ENCODE measurements around the gene TBX6.

Gene TBX6

DNA sequence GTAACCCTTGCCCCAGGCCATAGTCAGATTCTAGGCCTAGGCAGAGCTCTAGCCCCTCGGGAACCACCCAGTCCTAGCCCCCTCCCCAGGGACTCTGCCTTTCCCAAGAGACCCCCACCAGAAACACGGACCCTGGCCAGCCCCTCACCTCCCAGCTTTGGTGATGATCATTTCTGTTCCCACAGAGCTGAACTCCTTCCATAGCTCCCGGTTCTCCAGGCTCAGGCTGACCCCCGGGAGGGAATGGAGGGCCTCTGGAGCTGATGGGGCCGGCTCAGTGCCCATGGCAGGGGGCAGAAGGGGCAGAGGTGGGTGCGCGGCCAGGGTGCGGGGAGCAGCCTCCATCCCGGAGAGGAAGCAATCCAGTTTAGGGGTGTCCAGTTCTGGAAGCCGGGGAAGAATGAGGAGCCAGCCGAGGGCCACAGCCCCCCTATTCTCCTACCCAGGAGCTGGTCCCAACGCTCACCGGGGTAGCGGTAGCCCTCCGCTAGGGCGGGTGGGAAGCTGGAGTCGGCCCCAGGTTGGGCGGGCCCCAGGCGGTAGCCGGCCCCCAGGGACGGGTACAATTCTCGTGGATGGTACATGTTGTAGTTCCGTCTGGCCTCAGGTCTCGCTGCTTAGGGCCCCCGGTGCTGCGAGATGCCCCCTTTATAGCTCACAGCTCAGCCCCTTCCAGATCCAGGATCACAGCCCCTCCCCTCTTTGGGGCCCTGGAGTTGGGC lies 953 bp downstream of the TBX6 start:
- DNase-seq (ENCODE audit: low read depth, low spot score) = no peak

GRCh38 chr16:30088832-30089624 lies 2.7 kb downstream of the TBX6 start:
- in situ Hi-C loops (cut with HindIII; ENCODE audit: low sequenced_read_pairs) = no loop called here
- no peak for DNase-seq (ENCODE audit: low read depth, low spot score)
- no peak overlapping the region for H3K4me3 ChIP-seq (ENCODE audit: low read depth, low read length)
- TF ChIP-seq CTCF (IDR thresholded peaks at IDR 0.05; ENCODE audit: low read depth, low read length) = no peak

More for the DNA sequence above, 953 bp downstream of the TBX6 start:
- TF ChIP-seq CTCF (IDR thresholded peaks at IDR 0.05; ENCODE audit: low read depth, low read length) = no peak
- in situ Hi-C loops (cut with HindIII; ENCODE audit: low sequenced_read_pairs) = no loop called here
- no peak overlapping the region for H3K4me3 ChIP-seq (ENCODE audit: low read depth, low read length)

DNA sequence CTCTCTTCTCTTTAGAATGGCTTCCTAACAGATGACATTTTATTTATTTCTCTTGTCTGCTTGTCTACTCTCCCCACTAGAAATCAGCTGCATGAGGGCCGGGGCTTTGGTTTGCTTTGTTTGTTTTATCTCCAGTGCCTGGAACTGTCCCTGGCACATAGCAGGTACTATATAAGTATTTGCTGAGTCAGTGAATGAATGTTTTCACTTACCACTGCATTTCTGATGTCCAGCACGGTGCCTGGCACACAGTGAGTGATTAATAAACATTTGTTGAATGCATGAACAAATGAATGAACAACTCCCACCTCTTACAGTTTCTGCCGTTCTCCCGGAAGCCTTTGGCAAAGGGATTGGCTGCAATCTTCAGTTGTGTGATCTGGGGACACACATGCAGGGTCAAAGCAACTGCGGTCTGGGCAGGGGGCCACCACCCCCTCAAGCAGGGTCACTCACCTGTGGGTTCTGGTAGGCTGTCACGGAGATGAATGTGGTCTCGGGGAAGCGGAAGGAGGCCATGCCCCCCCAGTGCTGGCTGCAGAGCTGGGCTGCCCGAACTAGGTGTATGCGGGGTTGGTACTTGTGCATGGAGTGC lies 3.4 kb downstream of the TBX6 start:
- TF ChIP-seq CTCF (IDR thresholded peaks at IDR 0.05; ENCODE audit: low read depth, low read length) = no peak
- DNase-seq (ENCODE audit: low read depth, low spot score) = no peak
- in situ Hi-C loops (cut with HindIII; ENCODE audit: low sequenced_read_pairs) = no loop called here
- no peak overlapping the region for H3K4me3 ChIP-seq (ENCODE audit: low read depth, low read length)

DNA sequence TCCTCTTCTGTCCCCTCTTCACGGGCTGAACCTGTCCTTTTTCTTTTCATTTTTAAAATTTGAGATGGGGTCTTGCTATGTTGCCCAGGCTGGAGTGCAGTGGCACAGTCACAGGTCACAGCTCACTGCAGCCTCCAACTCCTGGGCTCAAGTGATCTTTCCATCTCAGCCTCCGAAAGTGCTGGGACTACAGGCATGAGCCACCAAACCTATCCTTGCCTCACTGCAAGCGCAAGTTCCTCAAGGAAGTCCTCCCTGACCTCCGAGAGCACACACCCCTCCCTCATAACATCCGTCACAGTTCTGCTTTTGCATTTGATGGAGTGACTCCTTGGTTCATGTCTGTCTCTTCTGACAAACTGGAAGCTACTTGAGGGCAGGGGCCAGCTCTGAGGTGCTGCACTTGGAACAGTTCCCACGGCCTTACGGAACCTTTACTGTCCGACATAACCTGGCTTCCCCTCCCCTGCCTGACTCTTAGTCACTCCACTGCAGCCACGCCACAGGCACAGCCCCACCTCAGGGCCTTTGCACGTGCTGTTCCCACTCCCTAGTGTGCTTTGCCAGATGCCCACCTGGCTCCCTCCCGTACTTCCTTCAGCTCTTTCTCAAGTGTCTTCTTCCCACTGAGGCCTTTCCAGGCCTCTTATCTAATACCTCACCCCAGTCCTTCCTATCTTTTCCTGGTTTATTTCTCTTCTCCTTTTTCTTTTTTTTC lies 4.4 kb downstream of the TBX6 start:
- no peak for DNase-seq (ENCODE audit: low read depth, low spot score)
- in situ Hi-C loops (cut with HindIII; ENCODE audit: low sequenced_read_pairs) = no loop called here
- no peak for TF ChIP-seq CTCF (IDR thresholded peaks at IDR 0.05; ENCODE audit: low read depth, low read length)
- H3K4me3 ChIP-seq (ENCODE audit: low read depth, low read length) = no peak overlapping the region

GRCh38 chr16:30086291-30087140 lies 5.2 kb downstream of the TBX6 start:
- no peak overlapping the region for H3K4me3 ChIP-seq (ENCODE audit: low read depth, low read length)
- in situ Hi-C loops (cut with HindIII; ENCODE audit: low sequenced_read_pairs) = no loop called here
- DNase-seq (ENCODE audit: low read depth, low spot score) = no peak
- TF ChIP-seq CTCF (IDR thresholded peaks at IDR 0.05; ENCODE audit: low read depth, low read length) = no peak
